Endothelial cell of hepatic sinusoid (primary cell): Measurements from ENCODE around the gene GABARAPL2.
"Not testable (repeated sequence)": the region's sequence is repeated elsewhere in the genome, so short reads cannot be mapped to it uniquely, and the experiment has no call there.

Experiments used
- in situ Hi-C: cut with HindIII; loops from 2 replicates; pipeline ENCODE4 v1.10.0; 2017; ENCODE audit warnings: low sequenced_read_pairs

GABARAPL2 gene

GRCh38 chr16:75590920-75591843 lies 25.0 kb downstream of the GABARAPL2 start:
- in situ Hi-C loops: no loop called here

GRCh38 chr16:75591927-75592326 lies 25.7 kb downstream of the GABARAPL2 start:
- in situ Hi-C loops: not testable (repeated sequence)

- in situ Hi-C loops: no loop called here
Measured at GRCh38 chr16:75593308-75593707, 27.1 kb downstream of the GABARAPL2 start.

GRCh38 chr16:75593825-75594820 lies 27.9 kb downstream of the GABARAPL2 start:
- in situ Hi-C loops: no loop called here

GRCh38 chr16:75599452-75600277 lies 33.5 kb downstream of the GABARAPL2 start:
- in situ Hi-C loops: no loop called here

- in situ Hi-C loops: no loop called here
Measured at GRCh38 chr16:75603241-75603640, 37.1 kb downstream of the GABARAPL2 start.

GRCh38 chr16:75606507-75606906 lies 40.3 kb downstream of the GABARAPL2 start:
- in situ Hi-C loops: no loop called here

GRCh38 chr16:75614066-75614897 lies 48.1 kb downstream of the GABARAPL2 start:
- in situ Hi-C loops: no loop called here

- in situ Hi-C loops: no loop called here
Measured at GRCh38 chr16:75615619-75616018, 49.4 kb downstream of the GABARAPL2 start.

GRCh38 chr16:75616521-75617010 lies 50.4 kb downstream of the GABARAPL2 start:
- in situ Hi-C loops: no loop called here

- in situ Hi-C loops: no loop called here
Measured at GRCh38 chr16:75617121-75617520, 50.9 kb downstream of the GABARAPL2 start.

- in situ Hi-C loops: no loop called here
Measured at GRCh38 chr16:75618780-75619179, 52.6 kb downstream of the GABARAPL2 start.

GRCh38 chr16:75620326-75621169 lies 54.4 kb downstream of the GABARAPL2 start:
- in situ Hi-C loops: no loop called here

GRCh38 chr16:75621170-75621477 lies 54.9 kb downstream of the GABARAPL2 start:
- in situ Hi-C loops: no loop called here

- in situ Hi-C loops: no loop called here
Measured at GRCh38 chr16:75622761-75623605, 56.8 kb downstream of the GABARAPL2 start, which contains the start of gene ADAT1. TSS of gene ADAT1 (minus strand) at chr16:75623281. CDS start at chr16:75620799, 2,482 bp downstream.

- in situ Hi-C loops: no loop called here
Measured at GRCh38 chr16:75624921-75625334, 58.7 kb downstream of the GABARAPL2 start.

GRCh38 chr16:75626806-75627205 lies 60.6 kb downstream of the GABARAPL2 start:
- in situ Hi-C loops: no loop called here
